Right lung (tissue), 5 donors: ENCODE measurements around the gene ABLIM2. TPM values are rescaled to one million over a fixed set of nuclear protein-coding genes. Genes with fewer than 3 reads are reported as not detected.

Source experiments
- DNase-seq, 2 donors: peaks; one replicate each; pipeline ENCODE4 v3.0.0-alpha.2; 2013
- polyA plus RNA-seq, 5 donors: library from polyadenylated mRNA; unstranded; fragments of 120-200 nt; gene quantifications; one replicate each; pipeline versions ENCODE4 v1.2.1 to v1.2.3, GENCODE V29; 2013; ENCODE audit warnings: inconsistent platforms in 1 of 5, low replicate concordance in 1 of 5; ENCODE audit not compliant: insufficient read length in 5 of 5, insufficient read depth in 1 of 5

Gene ABLIM2
- polyA plus RNA-seq, 5 donors = 5.9 to 7.1 (median 6.1) TPM

DNA sequence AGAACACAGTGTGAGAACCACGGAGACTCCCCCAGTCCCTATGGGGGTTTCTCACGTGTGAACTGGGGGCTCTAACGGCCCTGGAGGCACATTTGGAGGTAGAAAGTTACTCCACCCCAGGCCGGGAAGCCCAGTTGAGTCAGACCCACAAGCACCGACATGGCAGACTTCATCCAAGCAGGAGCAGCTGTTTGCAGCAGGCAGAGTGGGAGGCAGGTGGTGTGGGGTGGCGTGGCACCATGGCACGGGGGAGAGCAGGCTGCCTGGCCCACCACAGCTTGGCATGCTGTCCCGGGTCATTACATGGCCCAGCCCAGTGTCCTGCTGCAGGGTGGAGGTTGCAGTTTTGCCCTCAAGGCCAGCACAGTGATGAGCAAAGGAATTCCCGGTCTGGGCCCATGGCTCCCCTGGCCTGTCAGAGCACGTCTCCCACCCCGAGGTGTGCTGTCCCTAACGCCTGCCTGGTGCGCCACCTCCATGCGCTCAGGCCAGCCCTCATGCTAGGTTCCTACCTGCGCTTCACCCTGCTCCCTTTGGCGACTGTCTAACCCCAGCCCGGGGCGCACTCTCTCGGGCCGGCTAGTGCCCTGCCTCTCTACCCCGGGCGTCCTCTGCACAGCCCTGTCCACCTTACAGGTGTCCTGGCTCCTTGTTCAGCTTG lies 128.4 kb downstream of the ABLIM2 start:
- DNase-seq = no peak

DNA sequence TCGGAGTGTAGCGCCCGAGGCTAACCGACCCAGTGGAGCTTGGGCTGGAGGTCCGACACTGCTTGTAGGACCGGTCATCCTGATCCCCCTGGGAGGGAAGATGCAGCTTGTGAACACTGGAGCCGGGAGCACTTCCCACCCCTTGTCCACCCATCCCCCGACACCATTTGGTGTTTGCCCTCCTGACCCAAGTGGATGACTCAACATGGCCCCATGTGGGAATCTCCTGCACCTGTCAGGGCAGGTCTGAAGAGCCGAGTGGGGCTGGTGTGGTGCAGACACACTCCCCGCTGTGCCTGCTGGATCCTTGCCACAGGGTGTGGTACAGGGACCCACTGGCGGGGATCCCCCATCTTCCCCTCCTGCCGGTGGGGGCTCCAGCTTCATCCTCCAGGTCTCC lies 128.9 kb downstream of the ABLIM2 start:
- DNase-seq = no peak

DNA sequence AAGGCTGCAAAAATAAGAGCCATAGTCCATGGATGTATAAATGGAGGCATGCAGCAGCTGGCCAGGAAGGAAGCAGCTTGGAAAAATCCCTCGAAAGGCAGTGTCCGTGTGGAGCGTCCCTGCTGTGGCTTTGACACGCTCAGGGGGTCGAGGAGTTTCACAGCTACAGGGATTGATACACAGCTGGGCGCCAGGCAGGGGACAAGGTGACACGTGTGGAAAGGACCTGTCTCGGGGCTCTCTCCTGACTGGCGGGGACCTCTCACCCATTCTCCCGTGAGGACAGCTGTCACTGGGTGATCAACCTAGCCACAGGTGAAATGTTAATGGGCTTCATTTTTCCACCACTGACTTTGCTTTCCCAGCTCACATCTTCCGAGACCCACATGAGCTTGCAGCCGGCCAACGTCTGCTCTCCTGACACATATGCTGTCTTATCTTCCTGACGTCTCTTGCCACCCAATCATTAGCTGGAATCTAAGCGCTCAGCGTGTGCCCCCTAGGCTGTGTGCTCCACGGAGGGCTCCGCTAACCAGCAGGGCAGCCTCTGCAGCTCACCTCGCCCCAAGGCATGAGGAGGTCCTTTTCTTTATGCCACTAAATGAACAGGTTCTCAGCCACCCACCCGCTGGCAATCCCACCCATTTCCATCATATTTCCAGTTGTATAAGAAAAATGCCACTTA lies 129.6 kb downstream of the ABLIM2 start:
- no peak for DNase-seq

DNA sequence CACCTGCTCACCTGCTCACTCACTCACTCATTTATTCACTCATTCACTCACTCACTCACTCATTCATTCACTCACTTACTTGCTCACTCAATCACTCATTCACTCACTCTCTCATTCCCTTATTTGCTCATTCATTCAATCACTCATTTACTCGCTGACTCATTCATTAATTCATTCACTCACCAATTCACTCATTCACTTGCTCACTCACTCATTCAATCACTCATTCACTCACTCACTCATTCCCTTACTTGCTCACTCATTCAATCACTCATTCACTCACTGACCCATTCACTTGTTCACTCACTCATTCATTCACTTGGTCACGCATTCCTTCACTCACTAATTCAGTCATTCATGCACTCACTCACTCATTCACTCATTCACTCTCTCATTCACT lies 130.2 kb downstream of the ABLIM2 start:
- DNase-seq = no peak

DNA sequence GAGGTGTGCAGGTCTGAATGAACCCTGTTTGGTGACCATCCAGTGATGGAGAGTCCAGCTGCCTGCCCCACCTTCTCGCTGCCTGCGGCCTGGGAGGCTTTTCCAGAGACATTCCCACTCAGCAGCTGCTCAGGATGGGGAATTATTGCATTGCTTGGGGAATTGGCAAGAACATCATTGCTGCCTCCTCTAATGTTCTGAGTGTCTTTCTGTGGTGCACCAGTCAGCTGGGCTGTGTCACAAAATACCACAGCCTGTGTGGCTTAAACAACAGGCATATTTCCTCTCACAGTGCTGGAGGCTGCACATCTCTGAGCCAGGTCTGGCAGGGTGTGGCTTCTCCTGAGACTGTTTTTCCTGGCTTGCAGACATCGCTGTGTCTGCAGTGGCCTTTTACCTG lies 132.2 kb downstream of the ABLIM2 start:
- no peak for DNase-seq

DNA sequence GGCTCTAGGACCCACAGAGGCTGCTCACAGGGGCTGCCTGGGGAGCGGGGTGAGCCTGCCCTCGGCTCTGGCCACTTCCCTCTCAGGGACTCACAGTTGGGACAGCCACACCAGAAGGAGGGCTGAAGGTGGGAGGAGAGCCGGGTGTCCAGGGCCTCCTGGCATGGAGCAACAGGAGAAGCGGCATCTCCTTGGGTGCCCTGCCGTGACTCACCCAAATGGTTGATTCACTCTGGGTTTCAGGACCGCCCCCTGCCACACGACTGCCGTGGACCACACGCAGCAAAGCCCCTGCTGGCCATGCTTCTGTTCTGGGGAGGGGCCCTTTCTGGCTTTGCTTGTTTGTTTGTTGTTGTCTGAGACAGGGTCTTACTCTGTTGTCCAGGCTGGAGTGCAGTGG lies 132.9 kb downstream of the ABLIM2 start:
- DNase-seq = no peak

DNA sequence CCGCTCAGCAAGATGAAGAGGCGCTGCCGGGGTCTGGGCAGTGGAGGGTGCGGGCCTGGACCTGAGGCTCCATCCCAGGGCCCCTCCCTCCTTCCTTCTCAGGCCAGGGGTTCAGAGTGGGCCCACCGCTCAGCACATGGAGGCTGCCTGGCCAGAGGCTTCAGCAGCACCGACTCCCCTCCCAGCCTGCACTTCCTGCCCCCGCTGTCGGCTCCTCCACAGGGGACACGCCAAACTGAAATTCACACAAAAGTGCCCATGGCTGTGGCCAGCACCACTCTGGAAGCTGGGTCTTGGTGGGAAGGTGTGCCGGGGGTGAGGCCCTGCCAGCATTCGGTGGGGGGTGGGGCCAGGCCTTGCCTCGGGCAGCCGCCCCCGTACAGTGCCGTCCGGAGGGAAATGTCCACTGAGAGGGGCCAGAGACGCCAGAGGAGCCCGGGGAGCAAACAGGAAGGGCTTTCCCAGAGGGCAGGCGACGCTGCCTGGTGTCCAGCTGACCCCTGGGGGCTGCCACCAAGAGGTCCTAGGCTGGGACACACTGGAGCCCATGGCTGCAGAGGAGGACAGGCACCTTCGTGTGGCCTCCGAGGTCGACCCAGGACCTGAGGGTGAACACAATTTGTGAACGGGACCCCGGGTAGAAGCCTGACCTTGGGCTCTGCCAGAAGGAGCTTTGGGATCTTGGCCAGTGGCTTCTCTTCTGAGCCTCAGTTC lies 134.4 kb downstream of the ABLIM2 start:
- DNase-seq = no peak

DNA sequence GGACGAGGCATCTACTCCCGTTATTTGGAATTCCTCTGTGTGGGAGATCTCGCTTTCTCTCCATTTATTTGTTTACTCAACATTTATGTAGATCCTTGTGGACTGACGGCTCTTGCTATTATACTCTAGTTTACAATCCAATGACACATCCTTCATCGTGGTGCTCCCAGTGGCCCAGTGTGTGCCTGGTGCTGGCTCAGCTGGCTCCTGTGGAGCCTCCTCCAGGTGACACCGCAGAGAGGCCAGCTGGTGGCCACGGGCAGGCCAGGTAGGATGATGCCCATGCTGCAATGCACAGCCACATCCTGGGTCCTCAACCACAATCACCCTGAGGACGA lies 134.9 kb downstream of the ABLIM2 start:
- DNase-seq = no peak

DNA sequence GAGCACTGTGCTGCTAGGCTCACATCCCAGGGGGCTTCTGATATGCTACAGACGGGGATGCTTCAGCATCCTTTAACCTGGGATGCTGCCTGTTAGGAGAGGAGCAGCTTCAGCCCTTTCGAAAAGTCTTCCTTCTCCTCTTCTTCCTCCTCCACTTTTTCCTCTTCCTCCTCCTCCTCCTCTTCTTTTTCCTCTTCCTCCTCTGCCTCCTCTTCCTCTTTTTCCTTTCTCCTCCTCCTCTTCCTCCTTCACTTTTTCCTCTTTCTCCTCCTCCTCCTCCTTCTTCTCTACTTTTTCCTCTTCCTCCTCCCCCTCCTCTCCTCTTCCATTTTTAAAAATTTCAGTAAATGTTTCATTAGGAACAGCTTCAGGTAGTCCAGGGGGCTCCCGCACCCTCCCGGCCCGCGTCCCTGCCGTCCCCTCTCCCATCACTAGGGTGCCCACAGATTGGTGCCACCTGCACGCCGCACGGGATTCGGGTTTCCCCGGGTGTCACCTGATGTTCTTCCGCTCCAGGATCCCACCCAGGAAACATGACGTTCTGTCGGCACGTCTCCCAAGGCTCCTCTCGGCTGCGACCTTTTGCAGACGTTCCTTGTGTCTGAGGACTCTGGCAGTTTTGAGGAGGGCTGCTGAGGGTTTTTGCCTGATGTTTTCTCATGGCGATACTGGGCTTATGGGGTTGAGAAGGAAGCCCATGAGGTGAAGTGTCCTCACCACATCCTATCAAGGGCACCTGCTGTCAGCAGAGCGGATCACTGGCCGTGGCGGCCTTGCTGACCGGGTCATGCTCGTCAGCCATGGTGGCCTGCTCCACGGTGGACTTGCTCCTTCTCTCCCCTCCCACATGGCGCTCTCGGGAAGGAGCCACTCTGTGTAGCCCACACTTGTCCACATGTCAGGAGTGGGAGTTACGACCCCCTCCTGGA lies 135.6 kb downstream of the ABLIM2 start:
- no peak for DNase-seq

DNA sequence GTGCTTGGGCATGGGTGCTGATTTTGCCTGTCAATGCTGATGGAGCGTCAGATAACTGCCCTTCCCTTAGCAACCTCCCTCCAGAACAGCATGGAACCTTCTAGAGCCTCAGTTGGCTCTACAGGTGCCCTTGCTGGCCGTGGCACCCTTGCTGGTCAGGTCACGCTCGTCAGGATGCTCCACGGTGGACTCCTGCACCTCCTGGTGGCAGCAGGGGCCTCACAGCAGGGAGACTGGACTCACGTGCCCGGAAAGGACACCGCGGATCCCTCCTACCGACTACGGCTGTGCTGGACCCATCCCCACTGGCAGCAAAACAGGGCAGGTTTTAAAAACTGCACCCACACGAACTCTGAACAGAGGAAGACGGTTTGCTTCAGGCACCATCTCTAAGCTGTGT lies 136.8 kb downstream of the ABLIM2 start:
- no peak for DNase-seq

DNA sequence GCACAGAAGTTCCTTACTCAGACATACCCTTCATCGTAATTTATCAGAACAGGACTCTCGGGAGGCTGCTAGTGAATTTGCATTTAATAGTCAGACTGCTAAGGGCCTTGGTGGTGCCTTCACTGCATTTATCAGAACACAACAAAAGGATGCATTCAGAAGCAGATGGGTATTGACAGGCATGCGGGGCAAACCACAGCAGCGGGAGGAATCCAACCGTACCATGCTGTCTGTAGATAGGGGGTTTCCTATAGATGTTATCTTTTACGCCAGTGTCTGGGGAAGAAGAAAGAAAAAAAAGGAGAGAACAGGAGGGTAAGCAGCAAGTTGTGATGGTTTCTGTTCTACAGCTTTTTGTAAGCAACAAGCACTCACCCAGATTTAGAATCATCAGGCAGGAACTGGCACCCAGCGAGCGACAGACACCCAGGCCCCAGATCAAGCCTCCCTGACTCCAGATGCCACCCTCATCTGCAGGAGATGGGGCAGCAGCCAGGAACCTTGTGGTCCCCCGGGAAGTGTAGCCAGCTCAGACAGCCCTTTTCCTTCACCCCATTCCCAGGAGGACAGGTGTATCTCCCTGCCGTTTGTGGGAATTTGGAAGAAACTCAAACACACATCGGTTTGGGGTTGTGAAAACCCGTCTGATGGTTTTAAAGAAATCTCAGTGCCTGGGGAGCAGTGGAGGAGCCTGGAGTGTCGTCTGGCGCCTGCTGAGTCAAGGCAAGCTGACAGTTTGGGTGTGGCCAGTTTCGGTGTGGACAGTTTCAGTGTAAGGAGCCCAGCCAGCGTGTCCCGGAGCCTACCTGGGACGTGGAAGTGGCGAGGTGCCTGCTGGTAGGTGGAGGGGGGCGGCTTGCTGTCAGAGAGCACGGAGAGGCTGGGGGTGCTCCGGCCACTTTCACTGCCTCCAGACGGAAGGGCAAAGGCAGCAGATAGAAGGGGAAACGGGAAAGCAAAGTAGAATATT lies 138.9 kb downstream of the ABLIM2 start:
- no peak for DNase-seq

DNA sequence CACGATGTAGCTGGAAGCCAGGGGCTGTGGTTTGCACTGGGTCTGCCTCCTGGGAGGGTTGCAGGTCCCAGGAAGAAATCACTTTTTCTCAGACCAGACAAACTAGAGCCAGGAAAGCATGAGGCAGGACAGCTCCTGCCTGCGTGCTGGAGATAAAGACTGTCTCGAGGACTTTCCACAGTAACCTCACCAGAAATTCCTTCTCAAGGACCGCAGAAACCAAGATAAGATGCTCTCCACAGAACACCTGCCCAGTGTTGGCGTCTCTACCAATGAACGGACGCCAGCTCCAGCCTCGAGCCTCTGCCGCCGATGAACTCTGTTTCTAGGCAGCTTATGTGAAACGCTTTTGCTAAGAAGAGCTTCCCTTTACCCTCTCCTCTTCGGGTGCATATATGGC lies 142.1 kb downstream of the ABLIM2 start:
- no peak for DNase-seq

DNA sequence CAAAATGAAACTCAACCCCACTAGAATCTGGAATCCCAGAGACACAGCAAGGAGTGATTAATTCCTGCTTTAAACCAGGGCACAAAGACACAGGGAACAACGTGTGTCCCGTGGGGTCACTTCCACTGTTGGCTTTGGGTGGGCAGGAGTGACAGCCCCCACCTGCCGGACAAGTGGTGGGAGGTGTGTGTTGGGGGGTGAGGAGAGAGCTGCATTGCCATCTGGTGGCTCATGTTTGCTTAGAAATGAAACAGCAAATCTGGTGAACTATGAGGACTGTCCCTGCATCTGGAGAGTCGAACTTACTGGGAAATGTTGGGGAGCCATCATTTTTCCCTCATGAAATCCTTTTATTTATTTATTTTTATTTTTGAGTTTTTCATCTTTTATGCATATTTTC lies 143.1 kb downstream of the ABLIM2 start:
- DNase-seq = no peak

DNA sequence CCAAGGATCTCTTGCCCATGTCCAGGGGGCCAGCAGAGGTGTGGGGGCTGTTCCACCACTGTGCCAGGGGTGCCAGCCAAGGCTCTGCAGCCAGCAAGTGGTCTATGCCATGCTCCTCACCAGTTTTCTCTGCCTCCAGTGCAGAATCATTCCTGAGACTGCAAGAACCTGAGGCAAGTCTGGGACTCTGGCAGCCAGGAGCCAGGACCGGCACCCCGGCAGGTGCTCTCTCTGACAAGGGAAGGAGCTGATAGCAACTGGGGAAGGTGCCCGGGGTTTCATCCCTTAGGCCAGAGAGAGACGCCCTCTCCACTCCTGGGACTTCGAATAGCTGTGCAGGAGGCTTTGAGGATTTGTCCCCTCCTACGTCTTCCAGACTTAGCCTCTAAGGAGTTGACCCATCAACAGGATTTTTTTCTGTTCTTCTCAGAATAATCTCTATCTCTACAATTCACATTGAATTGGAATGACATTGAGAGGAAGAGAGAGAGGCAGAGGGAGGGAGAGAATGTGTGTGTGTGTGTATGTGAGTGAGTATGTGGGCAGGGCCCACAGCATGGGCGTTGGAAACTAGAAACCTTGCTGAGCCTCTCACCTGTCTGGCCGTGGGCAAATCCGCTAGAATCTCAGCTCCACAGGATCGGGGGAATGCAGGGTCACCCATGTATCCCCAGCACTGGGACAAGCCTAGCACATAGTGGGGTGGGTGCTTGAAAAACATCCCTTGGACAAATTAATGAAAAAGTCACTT lies 144.5 kb downstream of the ABLIM2 start:
- DNase-seq = no peak

DNA sequence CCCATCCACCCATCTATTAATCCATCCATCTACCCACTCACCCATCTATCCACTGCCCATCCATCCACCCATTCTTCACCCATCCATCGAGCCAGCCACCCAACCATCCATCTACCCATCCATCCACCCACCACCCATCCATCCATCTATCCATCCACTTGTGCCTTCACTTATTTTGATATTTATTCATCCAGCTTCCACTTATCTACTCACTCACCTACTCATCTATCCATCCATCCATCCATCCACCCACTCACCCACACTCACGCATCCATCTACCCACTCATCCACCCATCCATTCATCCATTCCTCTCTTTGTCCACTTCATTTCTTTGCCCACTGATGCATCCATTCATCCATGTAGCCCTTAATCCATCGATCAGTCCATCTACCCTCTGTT lies 146.1 kb downstream of the ABLIM2 start:
- DNase-seq = no peak

DNA sequence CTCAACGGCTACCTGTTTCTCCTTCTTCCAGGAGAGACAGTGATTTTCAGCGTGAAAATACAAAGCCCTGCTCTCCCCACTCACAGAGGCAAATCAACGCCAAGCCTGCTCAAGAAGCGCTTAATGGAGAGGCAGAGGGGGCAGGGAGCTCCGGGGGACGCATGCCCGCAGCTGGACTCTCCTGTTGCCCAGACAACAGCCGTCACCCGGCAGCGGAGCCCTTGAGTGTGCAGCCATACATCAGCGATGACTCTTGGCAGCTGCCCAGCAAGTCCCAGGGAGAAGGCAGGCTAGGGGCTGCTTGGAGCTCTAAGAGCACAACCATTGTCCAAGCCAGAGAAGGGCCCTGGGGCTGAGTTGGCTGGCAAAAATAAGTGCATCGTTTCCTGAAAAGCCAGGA lies 148.0 kb downstream of the ABLIM2 start:
- peak; percentile 92 to 94 for DNase-seq

DNA sequence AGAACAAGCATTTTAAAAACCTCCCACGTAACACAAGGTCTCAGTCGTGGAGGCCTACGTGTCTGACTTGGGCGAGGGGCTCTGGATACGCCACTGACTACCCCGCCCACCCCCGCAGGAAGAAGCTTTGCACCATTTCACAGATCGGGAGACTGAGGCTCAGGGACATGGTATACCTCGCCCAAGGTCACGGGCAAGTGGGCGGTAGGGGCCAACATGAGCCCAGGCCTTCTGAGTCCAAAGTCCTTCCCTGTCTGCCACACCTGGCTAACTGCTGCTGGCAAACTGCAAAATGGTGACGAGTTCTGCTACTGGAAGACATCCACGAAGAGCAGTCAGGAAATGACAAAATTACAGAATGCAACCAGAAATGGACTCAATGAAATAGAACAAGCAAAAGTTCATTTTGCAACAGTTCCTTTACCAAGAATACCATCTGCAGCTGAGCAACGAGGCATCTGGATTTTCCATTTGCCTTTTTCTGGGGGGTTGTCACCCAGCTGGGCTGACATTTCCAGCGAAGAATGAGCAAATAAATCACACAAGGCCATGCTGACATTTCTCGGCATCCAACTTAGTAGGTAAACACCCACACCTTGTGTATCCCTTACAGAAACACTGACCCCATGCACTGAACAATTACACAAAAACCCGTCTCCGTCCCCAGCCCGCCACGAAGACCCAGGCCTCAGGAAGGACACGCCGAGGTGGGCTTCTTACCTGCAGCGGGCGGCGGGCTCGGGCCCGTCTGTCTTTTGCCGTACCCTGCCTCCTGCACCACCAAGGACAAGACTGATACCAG lies 148.7 kb downstream of the ABLIM2 start:
- DNase-seq = peak in 1 of 2 donors; percentile 13

DNA sequence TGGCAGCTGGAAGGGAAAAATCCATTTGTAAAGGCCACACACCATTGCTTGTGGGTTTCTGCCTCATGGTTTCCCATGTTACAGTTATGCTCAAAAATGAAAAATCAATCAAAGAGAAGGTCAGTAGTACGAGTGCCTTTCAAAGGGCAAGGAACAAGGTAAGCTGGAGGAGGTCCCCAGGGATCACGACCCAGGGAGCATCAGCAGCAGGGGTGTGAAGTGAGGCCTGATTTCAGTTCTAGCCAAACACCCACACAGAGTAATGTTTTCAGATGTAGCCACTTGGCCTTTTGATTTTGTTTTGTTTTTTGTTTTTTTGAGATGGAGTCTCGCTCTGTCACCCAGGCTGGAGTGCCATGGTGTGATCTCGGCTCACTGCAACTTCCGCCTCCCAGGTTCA lies 149.5 kb downstream of the ABLIM2 start:
- no peak for DNase-seq

DNA sequence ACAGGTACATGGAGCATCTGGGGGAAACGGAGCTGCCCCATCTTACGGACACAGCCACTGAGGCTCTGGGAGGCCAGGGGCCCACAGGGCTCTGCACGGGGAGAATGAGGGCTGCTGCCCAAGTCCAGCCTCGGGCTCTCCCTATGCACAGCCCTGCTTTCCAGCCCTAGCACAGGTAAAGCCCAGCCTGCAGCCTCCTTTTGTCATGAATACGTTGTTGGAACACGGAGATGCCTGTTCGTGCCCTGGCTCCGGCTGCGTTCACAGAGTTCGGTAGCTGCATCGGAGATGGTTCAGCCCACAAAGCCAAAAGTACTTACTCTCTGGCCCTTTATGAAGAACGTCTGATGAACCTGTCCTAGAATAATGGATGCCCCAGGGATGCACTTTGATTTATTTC lies 150.2 kb downstream of the ABLIM2 start:
- no peak for DNase-seq
